ENCODE data around the gene ACTL7B. TPM values are rescaled to one million over a fixed set of nuclear protein-coding genes. Genes with fewer than 3 reads are reported as not detected.

Gene ACTL7B
- total and polyA plus RNA-seq, 2 of the 8 experiments (the other 6 are each of a cell fraction or from before 2014, with no cell fraction given), result not detected

- no peak for TF ChIP-seq CHD7 (IDR thresholded peaks at IDR 0.05; ENCODE audit: insufficient replicate concordance, low read length)
- TF ChIP-seq TAF1 (IDR thresholded peaks at IDR 0.05; ENCODE audit: low read depth, low read length), result no peak
- TF ChIP-seq CTBP2 (IDR thresholded peaks at IDR 0.05; ENCODE audit: borderline replicate concordance, insufficient read depth, insufficient read length, low read length), result no peak
- TF ChIP-seq POU5F1 (IDR thresholded peaks at IDR 0.05; ENCODE audit: low read depth, low read length), result no peak
- no peak for TF ChIP-seq GTF2F1 (IDR thresholded peaks at IDR 0.05; ENCODE audit: borderline replicate concordance, low read depth, low read length)
These were observed 5.0 kb upstream of the ACTL7B start (continued) for GRCh38 chr9:108860764-108861163.
